ENCODE results near the gene DAPK2. TPM values are rescaled to one million over a fixed set of nuclear protein-coding genes. Genes with fewer than 3 reads are reported as not detected.
A peak's percentile ranks its signal among the peaks of the same experiment; 100 is the strongest.

Gene DAPK2
- total RNA-seq, 4 donors from 2014 or later = 28.5 to 70.8 (median 52.7) TPM

DNA sequence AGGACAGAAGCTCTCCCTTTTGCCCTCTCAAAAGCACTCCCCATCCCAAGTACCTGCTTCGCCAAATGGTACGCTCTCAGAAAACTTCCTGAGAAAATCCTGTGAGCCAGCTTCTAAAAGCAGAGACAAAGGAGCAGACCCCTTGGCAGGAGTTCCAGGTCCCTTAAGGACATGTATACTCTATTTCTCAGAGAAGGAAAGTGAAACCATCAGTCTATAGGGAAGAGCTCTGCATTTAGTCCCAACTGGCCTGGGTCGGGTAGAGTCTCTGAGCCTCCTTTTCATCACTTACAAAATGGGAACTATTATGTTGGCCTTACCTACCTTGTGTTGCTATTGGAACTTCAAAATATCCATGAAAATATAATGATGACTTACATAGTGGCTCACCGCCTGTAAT, 19.7 kb downstream of the DAPK2 start:
- H3K4me1 ChIP-seq = peaks cover 76% of the 10 kb centered on the region in 2 donors
- TF ChIP-seq, protein P1, sequence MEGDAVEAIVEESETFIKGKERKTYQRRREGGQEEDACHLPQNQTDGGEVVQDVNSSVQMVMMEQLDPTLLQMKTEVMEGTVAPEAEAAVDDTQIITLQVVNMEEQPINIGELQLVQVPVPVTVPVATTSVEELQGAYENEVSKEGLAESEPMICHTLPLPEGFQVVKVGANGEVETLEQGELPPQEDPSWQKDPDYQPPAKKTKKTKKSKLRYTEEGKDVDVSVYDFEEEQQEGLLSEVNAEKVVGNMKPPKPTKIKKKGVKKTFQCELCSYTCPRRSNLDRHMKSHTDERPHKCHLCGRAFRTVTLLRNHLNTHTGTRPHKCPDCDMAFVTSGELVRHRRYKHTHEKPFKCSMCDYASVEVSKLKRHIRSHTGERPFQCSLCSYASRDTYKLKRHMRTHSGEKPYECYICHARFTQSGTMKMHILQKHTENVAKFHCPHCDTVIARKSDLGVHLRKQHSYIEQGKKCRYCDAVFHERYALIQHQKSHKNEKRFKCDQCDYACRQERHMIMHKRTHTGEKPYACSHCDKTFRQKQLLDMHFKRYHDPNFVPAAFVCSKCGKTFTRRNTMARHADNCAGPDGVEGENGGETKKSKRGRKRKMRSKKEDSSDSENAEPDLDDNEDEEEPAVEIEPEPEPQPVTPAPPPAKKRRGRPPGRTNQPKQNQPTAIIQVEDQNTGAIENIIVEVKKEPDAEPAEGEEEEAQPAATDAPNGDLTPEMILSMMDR (IDR thresholded peaks at IDR 0.05 in 4 of 5, conservative IDR thresholded peaks at IDR 0.05 in 1 of 5) = no peak
- TF ChIP-seq POLR2A (IDR thresholded peaks at IDR 0.05) = no peak
- DNase-seq (no peak), ATAC-seq (no peak)
- H3K36me3 ChIP-seq = no peaks in the 10 kb centered on the region
- in situ Hi-C loops (cut with MboI; ENCODE audit: low sequenced_read_pairs in 4 of 4) = no loop called here
- no peaks in the 10 kb centered on the region for H3K9me3 ChIP-seq
- H3K27ac ChIP-seq = peak overlapping the region; percentile 23 to 94 (median 85)
- H3K4me3 ChIP-seq = no peak overlapping the region
- H3K27me3 ChIP-seq = no peaks in the 10 kb centered on the region
- intact Hi-C loops (cut with DNase I; ENCODE audit: low total_unique reads) = no loop called here

DNA sequence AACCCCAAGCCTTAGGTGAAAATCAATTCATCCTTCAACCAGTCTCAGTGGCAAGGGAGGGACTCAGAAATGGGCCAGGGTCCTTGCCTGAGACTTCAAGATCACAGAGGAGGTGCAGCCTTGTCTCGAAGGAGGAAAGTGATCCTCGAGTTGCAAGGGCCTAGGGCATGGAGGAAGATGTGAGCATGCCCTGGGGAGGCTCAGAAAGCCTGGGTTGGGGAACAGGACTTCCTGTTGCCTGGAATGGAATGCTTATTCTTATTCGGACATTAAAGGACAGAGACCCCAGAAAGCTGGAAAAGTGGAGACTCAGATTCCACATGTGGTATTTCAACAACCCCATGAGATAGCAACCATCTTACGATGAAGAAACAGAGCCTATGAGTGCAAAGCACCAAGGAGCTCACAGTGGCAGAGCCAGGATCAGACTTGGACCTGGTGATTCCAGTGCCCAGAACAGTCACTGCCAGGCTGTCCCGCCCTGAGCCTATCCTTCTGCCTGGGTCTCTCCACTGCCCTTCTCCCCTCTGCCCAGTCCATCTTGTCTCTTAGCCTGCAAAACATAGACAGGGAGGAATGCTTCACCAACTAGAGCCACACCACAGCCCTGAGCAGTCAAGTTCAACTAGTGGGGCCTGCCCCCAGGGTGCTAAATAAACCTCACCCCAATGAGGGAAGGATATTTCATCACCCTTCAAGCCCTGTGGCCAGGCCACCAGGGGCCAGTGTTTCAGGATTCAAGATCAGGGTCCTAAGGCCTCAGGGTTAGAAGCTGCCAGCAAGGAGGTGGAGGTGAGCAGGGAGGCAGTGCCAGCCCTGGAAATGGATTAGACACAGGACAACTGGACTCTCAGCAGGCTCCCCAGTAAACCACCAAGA, 21.9 kb downstream of the DAPK2 start:
- TF ChIP-seq, protein P1 (IDR thresholded peaks at IDR 0.05 in 4 of 5, conservative IDR thresholded peaks at IDR 0.05 in 1 of 5) = peak in 1 of 5 experiments; percentile 13
- no peak for TF ChIP-seq POLR2A (IDR thresholded peaks at IDR 0.05)
- ATAC-seq = peak in 1 of 2 donors; percentile 22
- Histone ChIP-seq H3K27ac (peak overlapping the region; percentile 84 to 94 (median 90)), H3K4me1 (peaks cover 86 to 87% of the 10 kb centered on the region in 2 donors), H3K4me3 (no peak overlapping the region), H3K9me3 (no peaks in the 10 kb centered on the region), H3K27me3 (no peaks in the 10 kb centered on the region), H3K36me3 (no peaks in the 10 kb centered on the region)
- peak in 1 of 2 donors; percentile 57 for DNase-seq
- intact Hi-C loops (cut with DNase I; ENCODE audit: low total_unique reads) (no loop called here), in situ Hi-C loops (cut with MboI; ENCODE audit: low sequenced_read_pairs in 4 of 4) (no loop called here)

DNA sequence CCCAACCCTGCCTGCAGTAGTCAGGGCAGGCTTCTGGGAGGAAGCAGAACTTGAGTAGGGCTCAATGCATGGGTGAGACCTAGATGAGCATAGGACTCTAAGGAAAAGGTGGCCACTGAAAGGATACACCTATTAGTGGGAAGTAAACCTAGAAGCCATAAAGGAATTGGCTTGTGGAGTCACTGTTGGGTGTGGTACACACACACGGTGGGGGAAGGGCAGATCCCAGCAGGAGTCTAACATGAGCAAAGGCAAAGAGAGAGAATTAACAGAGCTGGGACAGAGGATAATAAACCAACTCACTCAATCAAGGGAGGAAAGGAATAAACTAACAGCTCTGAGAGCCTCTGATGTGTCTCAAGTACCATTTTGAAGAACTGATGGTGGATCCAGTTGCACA, 23.1 kb downstream of the DAPK2 start:
- DNase-seq = no peak
- Histone ChIP-seq H3K4me3 (no peak overlapping the region), H3K27me3 (no peaks in the 10 kb centered on the region), H3K27ac (peak overlapping the region; percentile 84 to 94 (median 90)), H3K4me1 (peaks cover 93 to 96% of the 10 kb centered on the region in 2 donors), H3K9me3 (no peaks in the 10 kb centered on the region), H3K36me3 (no peaks in the 10 kb centered on the region)
- in situ Hi-C loops (cut with MboI; ENCODE audit: low sequenced_read_pairs in 4 of 4) = no loop called here
- no peak for ATAC-seq
- TF ChIP-seq, protein P1 (IDR thresholded peaks at IDR 0.05 in 4 of 5, conservative IDR thresholded peaks at IDR 0.05 in 1 of 5) = no peak
- no peak for TF ChIP-seq POLR2A (IDR thresholded peaks at IDR 0.05)
- intact Hi-C loops (cut with DNase I; ENCODE audit: low total_unique reads) = no loop called here

DNA sequence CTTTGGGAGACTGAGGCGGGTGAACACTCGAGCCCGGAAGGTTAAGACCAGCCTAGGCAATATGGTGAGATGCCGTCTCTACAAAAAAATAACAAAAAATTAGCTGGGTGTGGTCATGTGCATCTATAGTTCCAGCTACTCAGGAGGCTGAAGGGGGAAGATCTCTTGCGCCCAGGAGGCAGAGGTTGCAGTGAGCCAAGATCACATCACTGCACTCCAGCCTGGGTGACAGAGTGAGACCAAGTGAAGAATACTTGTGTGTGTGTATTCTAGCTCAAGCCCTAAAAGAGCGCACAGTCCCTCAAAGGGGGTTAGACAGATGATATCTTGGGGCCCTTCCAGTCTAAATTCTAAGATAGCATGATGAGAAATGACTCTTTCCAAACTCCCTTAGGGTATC, 23.7 kb downstream of the DAPK2 start:
- Histone ChIP-seq H3K9me3 (no peaks in the 10 kb centered on the region), H3K27me3 (no peaks in the 10 kb centered on the region), H3K27ac (peak overlapping the region; percentile 84 to 94 (median 90)), H3K4me3 (no peak overlapping the region), H3K4me1 (peaks cover 92 to 99% of the 10 kb centered on the region in 2 donors), H3K36me3 (no peaks in the 10 kb centered on the region)
- TF ChIP-seq, protein P1 (IDR thresholded peaks at IDR 0.05 in 4 of 5, conservative IDR thresholded peaks at IDR 0.05 in 1 of 5) = no peak
- no peak for TF ChIP-seq POLR2A (IDR thresholded peaks at IDR 0.05)
- DNase-seq (no peak), ATAC-seq (no peak)
- intact Hi-C loops (cut with DNase I; ENCODE audit: low total_unique reads) = no loop called here
- in situ Hi-C loops (cut with MboI; ENCODE audit: low sequenced_read_pairs in 4 of 4) = no loop called here
